ENCODE results near the gene UNC45B.

- TF ChIP-seq CTCF (IDR thresholded peaks at IDR 0.05) (no peak), POLR2AphosphoS5 (IDR thresholded peaks at IDR 0.05) (no peak), POLR2A (IDR thresholded peaks at IDR 0.05) (no peak)
Observed at GRCh38 chr17:35176897-35177296, 29.3 kb downstream of the UNC45B start.
